ENCODE data around the gene PER1. TPM values are rescaled to one million over a fixed set of nuclear protein-coding genes. Genes with fewer than 3 reads are reported as not detected.
"Not testable (repeated sequence)": the region's sequence is repeated elsewhere in the genome, so short reads cannot be mapped to it uniquely, and the experiment has no call there.

The PER1 gene
- total RNA-seq, 1 donor from 2014 or later, result 45.0 TPM

DNA sequence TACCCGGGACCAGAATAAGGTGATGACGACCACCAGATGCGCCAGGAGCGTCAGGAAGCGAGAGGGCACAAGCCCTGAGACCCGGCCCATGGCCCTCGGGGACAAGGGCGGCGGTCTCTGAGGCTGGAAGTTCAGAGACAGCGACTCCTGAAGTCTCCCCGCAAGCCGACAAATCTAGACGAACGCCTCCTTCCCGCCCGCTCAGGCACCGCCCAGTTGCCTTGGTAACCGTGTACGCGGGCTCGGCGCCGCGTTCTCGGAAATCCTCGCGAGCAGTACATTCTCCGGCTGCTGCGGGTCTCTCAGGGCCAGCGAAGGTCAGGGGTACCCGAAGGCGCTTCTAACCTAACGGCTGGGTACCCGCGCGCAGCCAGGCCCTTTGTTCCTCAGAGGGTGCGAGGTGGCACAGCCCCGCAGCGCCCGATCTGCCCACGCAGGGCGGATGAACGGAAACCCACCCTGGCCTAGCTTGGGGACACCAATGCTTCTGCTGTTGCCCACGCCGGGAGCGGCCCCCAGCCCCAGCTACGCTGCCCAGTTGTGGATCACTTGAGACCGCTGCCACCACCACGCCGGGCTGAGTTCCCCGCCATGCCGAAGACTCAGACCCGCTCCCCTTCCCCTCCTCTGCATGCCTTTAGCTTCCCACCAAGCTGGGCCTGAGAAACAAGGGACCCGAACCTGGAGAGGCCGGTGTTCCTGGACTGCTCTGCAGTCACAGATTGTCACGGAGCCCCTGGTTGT lies 24.2 kb upstream of the PER1 start, which contains the start of gene TMEM107:
Gene TMEM107 (minus strand): TSS at position 184 of the 744 bp plus-strand sequence. CDS start 94 bp downstream, at position 90.
- Mint-ChIP-seq H3K4me3 (peak within 1 kb of the TSS; percentile 90), H3K27me3 (no peaks in the 10 kb centered on the region), H3K36me3 (ENCODE audit: low read depth) (peaks cover 4% of the 10 kb centered on the region), H3K4me1 (peaks cover 44% of the 10 kb centered on the region), H3K9me3 (no peaks in the 10 kb centered on the region), H3K27ac (peak within 1 kb of the TSS; percentile 89)
- no peak for TF ChIP-seq CTCF (IDR thresholded peaks at IDR 0.05)
- ChIA-PET POLR2A (interaction anchor here (0.6 to 9.2 kb wide), 13 partner anchors 8 to 490 kb away, joined by 3 to 365 read pairs (median 5); partner anchors contain the start of genes BORCS6 and CTC1), CTCF (interaction anchor here (2.4 kb wide), 1 partner anchor 10 kb away, joined by 8 read pairs; no protein-coding TSS in a partner anchor)
- DNase-seq (peak; percentile 80), ATAC-seq (ENCODE audit: low read depth) (peak; percentile 46)
- intact Hi-C loops (cut with micrococcal nuclease), result loop anchor here (1.0 kb wide), 1 partner anchor 124 kb away; no protein-coding TSS in a partner anchor

DNA sequence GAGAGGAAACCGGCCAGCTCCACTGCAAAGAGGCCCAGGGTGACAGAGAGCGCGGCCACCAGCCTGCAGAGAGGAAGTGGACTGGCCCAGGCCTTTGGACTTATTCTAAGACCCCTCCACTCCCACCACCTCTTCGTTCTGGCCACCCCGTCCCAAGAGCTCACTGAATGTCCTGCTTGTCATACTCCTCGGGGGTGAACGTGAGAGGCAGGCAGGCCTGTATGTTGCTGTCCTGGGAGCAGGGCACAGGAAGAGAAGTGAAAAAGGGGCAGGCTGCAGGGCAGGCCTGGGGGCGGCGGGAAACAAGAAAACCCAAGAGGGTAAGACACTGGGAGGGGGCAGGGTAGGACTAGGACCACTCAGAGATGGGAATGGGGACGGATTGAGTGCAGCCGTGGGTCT lies 23.6 kb upstream of the PER1 start:
- H3K9me3 Mint-ChIP-seq, result no peaks in the 10 kb centered on the region
- DNase-seq (no peak), ATAC-seq (ENCODE audit: low read depth) (no peak)
- H3K4me3 Mint-ChIP-seq, result peak overlapping the region; percentile 90
- no peak for TF ChIP-seq CTCF (IDR thresholded peaks at IDR 0.05)
- peaks cover 44% of the 10 kb centered on the region for H3K4me1 Mint-ChIP-seq
- peaks cover 4% of the 10 kb centered on the region for H3K36me3 Mint-ChIP-seq (ENCODE audit: low read depth)
- peak overlapping the region; percentile 89 for H3K27ac Mint-ChIP-seq
- intact Hi-C loops (cut with micrococcal nuclease), result loop anchor here (1.0 kb wide), 1 partner anchor 125 kb away; no protein-coding TSS in a partner anchor
- ChIA-PET CTCF (interaction anchor here (2.4 kb wide), 1 partner anchor 10 kb away, joined by 8 read pairs; no protein-coding TSS in a partner anchor), POLR2A (interaction anchor here (0.6 to 9.2 kb wide), 9 partner anchors 11 to 490 kb away, joined by 3 to 365 read pairs (median 5); partner anchors contain the start of gene BORCS6)
- H3K27me3 Mint-ChIP-seq, result no peaks in the 10 kb centered on the region

- H3K4me1 Mint-ChIP-seq, result peaks cover 44% of the 10 kb centered on the region
Observed at GRCh38 chr17:8173871-8174322, 21.7 kb upstream of the PER1 start.

GRCh38 chr17:8173056-8173870 lies 21.1 kb upstream of the PER1 start:
- no peaks in the 10 kb centered on the region for H3K9me3 Mint-ChIP-seq
- H3K4me3 Mint-ChIP-seq, result peak overlapping the region; percentile 84
- no peak for TF ChIP-seq CTCF (IDR thresholded peaks at IDR 0.05)
- H3K27me3 Mint-ChIP-seq, result no peaks in the 10 kb centered on the region
- peak overlapping the region; percentile 100 for H3K27ac Mint-ChIP-seq
- H3K36me3 Mint-ChIP-seq (ENCODE audit: low read depth), result peaks cover 4% of the 10 kb centered on the region
- intact Hi-C loops (cut with micrococcal nuclease), result loop anchor here (1.0 kb wide), 9 partner anchors 9 to 329 kb away; partner anchors contain the start of genes AURKB and CTC1
- ChIA-PET POLR2A (interaction anchor here (0.5 to 9.2 kb wide), 64 partner anchors 13 to 1417 kb away, joined by 3 to 385 read pairs (median 6); partner anchors contain the start of genes ACAP1, ALOXE3, AURKB and BCL6B), CTCF (interaction anchor here (0.9 to 1.2 kb wide), 7 partner anchors 12 to 128 kb away, joined by 3 to 5 read pairs (median 4); no protein-coding TSS in a partner anchor)
- peaks cover 44% of the 10 kb centered on the region for H3K4me1 Mint-ChIP-seq
- ATAC-seq (ENCODE audit: low read depth), result peak; percentile 76
- DNase-seq, result peak; percentile 40

More at GRCh38 chr17:8173871-8174322, 21.7 kb upstream of the PER1 start:
- Mint-ChIP-seq H3K36me3 (ENCODE audit: low read depth) (peaks cover 4% of the 10 kb centered on the region), H3K9me3 (no peaks in the 10 kb centered on the region), H3K4me3 (peak overlapping the region; percentile 84), H3K27ac (peak overlapping the region; percentile 100), H3K27me3 (no peaks in the 10 kb centered on the region)
- CTCF ChIA-PET, result interaction anchor here (1.1 to 1.2 kb wide), 6 partner anchors 12 to 95 kb away, joined by 3 to 5 read pairs (median 4); no protein-coding TSS in a partner anchor
- intact Hi-C loops (cut with micrococcal nuclease), result loop anchor here (1.0 kb wide), 9 partner anchors 10 to 330 kb away; partner anchors contain the start of genes AURKB and CTC1
- POLR2A ChIA-PET, result interaction anchor here (0.6 to 9.2 kb wide), 51 partner anchors 13 to 1151 kb away, joined by 3 to 385 read pairs (median 8); partner anchors contain the start of genes ACAP1, ALOXE3, AURKB and BCL6B
- ATAC-seq (ENCODE audit: low read depth), result no peak
- TF ChIP-seq CTCF (IDR thresholded peaks at IDR 0.05), result no peak
- no peak for DNase-seq

GRCh38 chr17:8170186-8170585 lies 18.0 kb upstream of the PER1 start:
- CTCF ChIA-PET; H3K36me3 Mint-ChIP-seq (ENCODE audit: low read depth); DNase-seq; H3K4me3 Mint-ChIP-seq; H3K9me3 Mint-ChIP-seq; H3K27ac Mint-ChIP-seq; intact Hi-C loops (cut with micrococcal nuclease); ATAC-seq (ENCODE audit: low read depth); H3K27me3 Mint-ChIP-seq: not testable (repeated sequence)
- peaks cover 25% of the 10 kb centered on the region for H3K4me1 Mint-ChIP-seq
- POLR2A ChIA-PET, result interaction anchor here (0.6 to 9.2 kb wide), 2 partner anchors 16 to 483 kb away, joined by 3 to 365 read pairs; partner anchors contain the start of genes BORCS6 and TP53

All from activated B cell treated with CpG ODN at 0.5 μM for 24 hours (primary cell).